PC-9 (cell line): Measurements from ENCODE around the gene SLMAP. TPM values are rescaled to one million over a fixed set of nuclear protein-coding genes. Genes with fewer than 3 reads are reported as not detected.

ENCODE experiments used
- BruUV-seq: library from RNA; stranded (reverse); fragments of 400-500 nt; replicated peaks from 2 replicates; lab custom pipeline; 2021; lab: Mats Ljungman, UMichigan
- CTCF ChIA-PET: fragments of 300-600 bp; sonication (Branson Sonifier 250); formaldehyde crosslinking; loops from one replicate; lab custom pipeline; 2022; ENCODE audit warnings: antibody characterized with exemption; lab: Charles Lee
- POLR2A ChIA-PET: fragments of 300-600 bp; sonication (Branson Sonifier 250); formaldehyde crosslinking; loops from one replicate; lab custom pipeline; 2022; ENCODE audit warnings: antibody characterized with exemption; ENCODE audit not compliant: unreplicated experiment; lab: Charles Lee
- DNase-seq, 2 experiments: peaks; one replicate each; pipeline versions ENCODE4 v3.0.0 to v3.0.0-alpha.2; 2015 to 2022; ENCODE audit warnings: mixed read lengths in 1 of 2
- H2AFZ ChIP-seq: fragments of 200-600 bp; sonication (generic); 2 replicates; pipeline ENCODE4 v1.8.1; 2017; ENCODE audit warnings: antibody characterized with exemption
- H3F3A ChIP-seq: fragments of 200-600 bp; sonication (generic); 2 replicates; pipeline ENCODE4 v1.8.1; 2017; ENCODE audit warnings: antibody characterized with exemption, mild to moderate bottlenecking, low read depth; ENCODE audit not compliant: insufficient read depth
- H3K27ac ChIP-seq: fragments of 200-600 bp; sonication (generic); 2 replicates; pipeline ENCODE4 v1.6.1; 2016; ENCODE audit warnings: mixed run types
- H3K27me3 ChIP-seq: fragments of 200-600 bp; sonication (generic); 2 replicates; pipeline ENCODE4 v1.6.1; 2016; ENCODE audit warnings: low read depth, mixed run types; ENCODE audit not compliant: insufficient read depth
- H3K36me3 ChIP-seq: fragments of 200-600 bp; sonication (generic); 2 replicates; pipeline ENCODE4 v1.6.1; 2016; ENCODE audit warnings: low read depth, mixed run types
- H3K4me1 ChIP-seq: fragments of 200-600 bp; sonication (generic); replicated peaks from 2 replicates; pipeline ENCODE4 v1.6.1; 2016; ENCODE audit warnings: mixed run types; ENCODE audit not compliant: insufficient read depth
- H3K4me2 ChIP-seq: fragments of 200-600 bp; sonication (generic); 2 replicates; pipeline ENCODE4 v1.6.1; 2017; ENCODE audit warnings: mixed run types
- H3K4me3 ChIP-seq: fragments of 200-600 bp; sonication (generic); 2 replicates; pipeline ENCODE4 v1.6.1; 2016; ENCODE audit warnings: mixed run types
- H3K79me2 ChIP-seq: fragments of 200-600 bp; sonication (generic); 2 replicates; pipeline ENCODE4 v1.6.1; 2017; ENCODE audit warnings: low read depth, mixed run types
- H3K9me2 ChIP-seq: fragments of 200-600 bp; sonication (generic); 2 replicates; pipeline ENCODE4 v1.8.1; 2017; ENCODE audit warnings: mild to moderate bottlenecking; ENCODE audit not compliant: insufficient read depth
- H3K9me3 ChIP-seq: fragments of 200-600 bp; sonication (generic); 2 replicates; pipeline ENCODE4 v1.8.1; 2016; ENCODE audit warnings: low read depth; ENCODE audit not compliant: insufficient read depth
- H4K20me1 ChIP-seq: fragments of 200-600 bp; sonication (generic); 2 replicates; pipeline ENCODE4 v1.8.1; 2017; ENCODE audit not compliant: insufficient read depth
- EZH2 ChIP-seq: fragments of 200-600 bp; sonication (generic); IDR thresholded peaks from 2 replicates; pipeline ENCODE4 v1.8.0; 2017; ENCODE audit warnings: antibody characterized with exemption, low read depth
- intact Hi-C: fragments of 100-400 bp; cut with micrococcal nuclease; formaldehyde crosslinking; loops from one replicate; pipeline ENCODE4 v1.10.0; 2022; ENCODE audit not compliant: unreplicated experiment
- total RNA-seq: library from RNA; stranded (reverse); gene quantifications from 2 replicates; pipeline ENCODE4 v1.2.3, GENCODE V29; 2021
- TF ChIP-seq, protein P1 (sequence below): fragments of 200-600 bp; sonication (generic); conservative IDR thresholded peaks from 2 replicates; pipeline ENCODE4 v1.6.1; 2017; ENCODE audit warnings: mixed run types, antibody characterized with exemption, mild to moderate bottlenecking, moderate library complexity

SLMAP gene
- total RNA-seq, 1 experiment from 2014 or later: 119 TPM

- Histone ChIP-seq H2AFZ (no peak overlapping the region), H3K9me3 (no peaks in the 10 kb centered on the region), H3K79me2 (no peaks in the 10 kb centered on the region), H3K27ac (no peak overlapping the region), H3K4me1 (0 out of 2 replicates have a peak, but pooled peaks cover 7% of the 10 kb centered on the region), H3K9me2 (no peaks in the 10 kb centered on the region), H3K27me3 (no peaks in the 10 kb centered on the region), H4K20me1 (no peaks in the 10 kb centered on the region), H3K36me3 (no peaks in the 10 kb centered on the region), H3K4me2 (no peak overlapping the region), H3F3A (no peaks in the 10 kb centered on the region), H3K4me3 (no peak overlapping the region)
- ChIA-PET CTCF (no interaction called here), POLR2A (no interaction called here)
- no peak for DNase-seq
- intact Hi-C loops: no loop called here
- no TSS peak for BruUV-seq
- no peak for TF ChIP-seq EZH2
- TF ChIP-seq, protein P1, sequence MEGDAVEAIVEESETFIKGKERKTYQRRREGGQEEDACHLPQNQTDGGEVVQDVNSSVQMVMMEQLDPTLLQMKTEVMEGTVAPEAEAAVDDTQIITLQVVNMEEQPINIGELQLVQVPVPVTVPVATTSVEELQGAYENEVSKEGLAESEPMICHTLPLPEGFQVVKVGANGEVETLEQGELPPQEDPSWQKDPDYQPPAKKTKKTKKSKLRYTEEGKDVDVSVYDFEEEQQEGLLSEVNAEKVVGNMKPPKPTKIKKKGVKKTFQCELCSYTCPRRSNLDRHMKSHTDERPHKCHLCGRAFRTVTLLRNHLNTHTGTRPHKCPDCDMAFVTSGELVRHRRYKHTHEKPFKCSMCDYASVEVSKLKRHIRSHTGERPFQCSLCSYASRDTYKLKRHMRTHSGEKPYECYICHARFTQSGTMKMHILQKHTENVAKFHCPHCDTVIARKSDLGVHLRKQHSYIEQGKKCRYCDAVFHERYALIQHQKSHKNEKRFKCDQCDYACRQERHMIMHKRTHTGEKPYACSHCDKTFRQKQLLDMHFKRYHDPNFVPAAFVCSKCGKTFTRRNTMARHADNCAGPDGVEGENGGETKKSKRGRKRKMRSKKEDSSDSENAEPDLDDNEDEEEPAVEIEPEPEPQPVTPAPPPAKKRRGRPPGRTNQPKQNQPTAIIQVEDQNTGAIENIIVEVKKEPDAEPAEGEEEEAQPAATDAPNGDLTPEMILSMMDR: no peak
These were observed 18.3 kb upstream of the SLMAP start for GRCh38 chr3:57737840-57738239.

- no TSS peak for BruUV-seq
- Histone ChIP-seq H3K9me2 (no peaks in the 10 kb centered on the region), H3K36me3 (no peaks in the 10 kb centered on the region), H3K79me2 (no peaks in the 10 kb centered on the region), H3F3A (no peaks in the 10 kb centered on the region), H3K4me3 (no peak overlapping the region), H3K27ac (no peak overlapping the region), H3K4me1 (0 out of 2 replicates have a peak, but pooled peaks cover 7% of the 10 kb centered on the region), H4K20me1 (no peaks in the 10 kb centered on the region), H3K9me3 (no peaks in the 10 kb centered on the region), H3K27me3 (no peaks in the 10 kb centered on the region), H3K4me2 (no peak overlapping the region), H2AFZ (no peak overlapping the region)
- intact Hi-C loops: no loop called here
- ChIA-PET CTCF (no interaction called here), POLR2A (no interaction called here)
- no peak for DNase-seq
- no peak for TF ChIP-seq EZH2
- TF ChIP-seq, protein P1: no peak
These were observed 17.7 kb upstream of the SLMAP start for GRCh38 chr3:57738391-57738790.

- ChIA-PET POLR2A (no interaction called here), CTCF (no interaction called here)
- Histone ChIP-seq H3K4me1 (no peaks in the 10 kb centered on the region), H3K79me2 (no peaks in the 10 kb centered on the region), H3K4me2 (no peak overlapping the region), H2AFZ (no peak overlapping the region), H3K9me3 (no peaks in the 10 kb centered on the region), H4K20me1 (no peaks in the 10 kb centered on the region), H3K36me3 (no peaks in the 10 kb centered on the region), H3K9me2 (no peaks in the 10 kb centered on the region), H3K27ac (no peak overlapping the region), H3K27me3 (no peaks in the 10 kb centered on the region), H3F3A (no peaks in the 10 kb centered on the region), H3K4me3 (no peak overlapping the region)
- BruUV-seq: no TSS peak
- intact Hi-C loops: no loop called here
- no peak for TF ChIP-seq EZH2
- TF ChIP-seq, protein P1: no peak
- DNase-seq: no peak
These were observed 16.1 kb upstream of the SLMAP start for GRCh38 chr3:57740027-57740426.
